GM12872 (cell line): Measurements from ENCODE around the gene TXNL4A.

ENCODE experiments used
- CTCF ChIP-seq: IDR thresholded peaks from 3 replicates; pipeline ENCODE4 v1.5.1; 2011; ENCODE audit warnings: low read depth, mild to moderate bottlenecking, low read length, moderate library complexity; ENCODE audit not compliant: insufficient read depth

Gene TXNL4A

GRCh38 chr18:79952996-79953559, 35.3 kb downstream of the TXNL4A start:
- TF ChIP-seq CTCF, result no peak

- no peak for TF ChIP-seq CTCF
Measured at GRCh38 chr18:79952456-79952995, 35.8 kb downstream of the TXNL4A start.

DNA sequence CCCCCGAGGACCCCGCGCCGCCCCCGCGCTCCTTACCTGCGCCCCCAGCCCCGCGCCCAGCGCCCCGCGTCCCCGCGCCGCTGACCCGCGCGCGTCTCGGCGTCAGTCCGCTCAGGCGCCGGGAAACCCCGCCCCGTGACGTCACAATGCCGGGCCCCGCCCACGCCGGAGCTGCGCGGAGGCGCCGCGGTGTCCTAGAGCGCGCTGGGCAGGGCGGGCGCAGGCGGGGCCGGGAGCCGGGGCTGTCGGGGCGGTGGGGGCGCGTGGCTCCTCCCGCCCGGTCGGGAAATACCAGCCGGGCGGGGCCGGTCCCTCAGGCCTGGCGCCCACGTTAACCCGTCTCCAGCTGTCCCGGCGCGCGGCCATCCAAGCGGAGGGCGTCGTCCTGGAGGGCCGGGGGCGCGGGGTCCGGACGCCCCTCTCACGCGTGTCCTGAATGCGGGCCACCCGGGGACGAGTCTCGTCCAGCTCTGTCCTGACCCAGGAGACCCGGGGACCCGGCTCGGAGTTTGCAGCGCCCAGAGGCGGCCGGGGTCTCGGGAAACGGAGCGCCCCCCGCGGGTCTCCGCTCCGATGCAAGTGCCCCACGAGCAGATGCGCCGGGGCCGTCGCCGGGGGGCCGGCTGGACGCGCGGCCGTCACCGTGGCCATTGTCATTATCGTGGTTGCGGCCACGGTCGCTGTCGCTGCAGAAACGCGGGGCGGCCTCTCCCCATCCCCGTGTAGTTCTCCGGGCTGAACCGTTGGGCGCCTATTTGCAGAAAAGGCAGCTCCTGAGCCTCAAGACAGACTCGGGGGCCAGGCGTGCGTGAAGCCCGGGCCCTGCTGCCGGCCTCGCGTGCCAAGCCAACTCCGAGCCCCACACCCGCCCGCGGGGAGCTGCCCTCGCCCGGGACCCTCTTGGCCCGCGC, 36.6 kb downstream of the TXNL4A start, which contains the start of gene SLC66A2:
TSS of gene SLC66A2 (minus strand) at position 109 of the 911 bp plus-strand sequence. CDS start 727 bp downstream, outside the sequence.
- TF ChIP-seq CTCF, result no peak

GRCh38 chr18:79950515-79951341, 37.6 kb downstream of the TXNL4A start:
- TF ChIP-seq CTCF, result no peak

- no peak for TF ChIP-seq CTCF
Measured at GRCh38 chr18:79949697-79950487, 38.5 kb downstream of the TXNL4A start.

GRCh38 chr18:79948719-79949411, 39.5 kb downstream of the TXNL4A start:
- TF ChIP-seq CTCF, result no peak
